Body of pancreas (tissue), 4 donors: ENCODE results near the gene GALNT17. TPM values are rescaled to one million over a fixed set of nuclear protein-coding genes. Genes with fewer than 3 reads are reported as not detected.
"Not testable (repeated sequence)": the region's sequence is repeated elsewhere in the genome, so short reads cannot be mapped to it uniquely, and the experiment has no call there.

ENCODE experiments used
- ATAC-seq: fragments of 150-250 bp; one replicate; pipeline ENCODE4 v1.9.1; 2016
- DNase-seq, 4 donors: peaks; one replicate each; pipeline ENCODE4 v3.0.0-alpha.2; 2019
- H3K27ac ChIP-seq, 4 donors: fragments of 200-600 bp; sonication (generic); 1 replicate in 3 of 4; 2 replicates in 1 of 4; pipeline versions ENCODE4 v1.5.1 to v1.6.1; 2016 to 2019; ENCODE audit warnings: mild to moderate bottlenecking in 1 of 4, mixed read lengths in 1 of 4, moderate library complexity in 1 of 4
- H3K27me3 ChIP-seq, 2 donors: fragments of 200-600 bp; sonication (generic); one replicate each; pipeline ENCODE4 v1.6.0; 2016; ENCODE audit warnings: mild to moderate bottlenecking in 1 of 2
- H3K36me3 ChIP-seq, 2 donors: fragments of 200-600 bp; sonication (generic); replicated peaks in 1 of 2; 2 replicates each; pipeline ENCODE4 v1.5.1; 2016; ENCODE audit warnings: low read depth in 2 of 2; ENCODE audit not compliant: insufficient read depth in 1 of 2
- H3K4me1 ChIP-seq: fragments of 200-600 bp; sonication (generic); one replicate; pipeline ENCODE4 v1.6.0; 2016
- H3K4me3 ChIP-seq, 2 donors: fragments of 200-600 bp; sonication (generic); 1 replicate in 1 of 2; 2 replicates in 1 of 2; pipeline ENCODE4 v1.5.1; 2016 to 2019
- H3K9me3 ChIP-seq, 3 donors: fragments of 200-600 bp; sonication (generic); 1 replicate in 2 of 3; 2 replicates in 1 of 3; pipeline ENCODE4 v1.5.1; 2016
- POLR2A ChIP-seq, 3 donors: fragments of 450-650 bp; IDR thresholded peaks; one replicate each; pipeline ENCODE4 v1.6.1; 2016; ENCODE audit warnings: antibody characterized with exemption in 3 of 3, mild to moderate bottlenecking in 2 of 3
- WGBS, 2 donors: methylation state at CpG; one replicate each; pipeline ENCODE4 v1.1.5; 2017; 5-methylcytosine and 5-hydroxymethylcytosine counted together
- intact Hi-C: fragments of 100-400 bp; cut with DNase I; formaldehyde crosslinking; loops from one replicate; pipeline ENCODE4 v1.15.1; 2023
- total RNA-seq, 2 donors: library from RNA; depleted of rRNA; stranded (reverse); fragments of >200 nt; gene quantifications; one replicate each; pipeline ENCODE4 v1.1.0, GENCODE V29; 2016
- TF ChIP-seq, protein P1 (sequence below), 7 experiments: fragments of 450-650 bp in 4 of 7; fragments of 200-600 bp in 3 of 7; sonication (generic) in 3 of 7; IDR thresholded peaks; one replicate each; pipeline ENCODE4 v1.5.1; 2016 to 2019; ENCODE audit warnings: antibody characterized with exemption in 7 of 7

Gene GALNT17
- total RNA-seq, 2 donors from 2014 or later: 6.5 to 27.4 TPM

DNA sequence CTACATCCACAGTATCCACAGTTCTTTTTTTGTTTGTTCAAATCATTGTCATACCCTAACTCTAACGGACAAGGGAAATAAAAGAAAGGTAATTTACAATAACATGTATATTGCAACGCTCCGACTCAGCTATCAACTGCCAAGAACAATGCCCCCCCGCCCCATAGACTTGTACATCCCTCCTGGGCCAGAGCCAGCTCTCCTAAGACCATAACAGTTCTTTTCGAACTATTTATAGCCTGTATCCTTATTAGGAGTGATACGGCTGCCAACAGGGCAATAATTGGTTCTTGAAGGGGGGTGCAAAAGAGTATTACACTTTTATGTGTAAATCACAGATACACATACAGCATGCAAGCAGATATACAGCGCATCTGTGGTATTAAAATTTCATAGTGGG lies 495.7 kb downstream of the GALNT17 start:
- Histone ChIP-seq H3K4me1 (no peaks in the 10 kb centered on the region), H3K9me3 (no peaks in the 10 kb centered on the region), H3K27ac (no peak overlapping the region), H3K36me3 (no peaks in the 10 kb centered on the region), H3K27me3 (no peaks in the 10 kb centered on the region), H3K4me3 (no peak overlapping the region)
- 81 to 90% methylated on average over 7 of the region's 7 CpGs for WGBS, 2 donors
- ATAC-seq (no peak), DNase-seq (no peak)
- TF ChIP-seq, protein P1, sequence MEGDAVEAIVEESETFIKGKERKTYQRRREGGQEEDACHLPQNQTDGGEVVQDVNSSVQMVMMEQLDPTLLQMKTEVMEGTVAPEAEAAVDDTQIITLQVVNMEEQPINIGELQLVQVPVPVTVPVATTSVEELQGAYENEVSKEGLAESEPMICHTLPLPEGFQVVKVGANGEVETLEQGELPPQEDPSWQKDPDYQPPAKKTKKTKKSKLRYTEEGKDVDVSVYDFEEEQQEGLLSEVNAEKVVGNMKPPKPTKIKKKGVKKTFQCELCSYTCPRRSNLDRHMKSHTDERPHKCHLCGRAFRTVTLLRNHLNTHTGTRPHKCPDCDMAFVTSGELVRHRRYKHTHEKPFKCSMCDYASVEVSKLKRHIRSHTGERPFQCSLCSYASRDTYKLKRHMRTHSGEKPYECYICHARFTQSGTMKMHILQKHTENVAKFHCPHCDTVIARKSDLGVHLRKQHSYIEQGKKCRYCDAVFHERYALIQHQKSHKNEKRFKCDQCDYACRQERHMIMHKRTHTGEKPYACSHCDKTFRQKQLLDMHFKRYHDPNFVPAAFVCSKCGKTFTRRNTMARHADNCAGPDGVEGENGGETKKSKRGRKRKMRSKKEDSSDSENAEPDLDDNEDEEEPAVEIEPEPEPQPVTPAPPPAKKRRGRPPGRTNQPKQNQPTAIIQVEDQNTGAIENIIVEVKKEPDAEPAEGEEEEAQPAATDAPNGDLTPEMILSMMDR (IDR thresholded peaks at IDR 0.05): no peak
- no peak for TF ChIP-seq POLR2A (IDR thresholded peaks at IDR 0.05)
- intact Hi-C loops: no loop called here

GRCh38 chr7:71630516-71630915 lies 498.6 kb downstream of the GALNT17 start:
- intact Hi-C loops: no loop called here
- DNase-seq: no peak
- H3K4me1 ChIP-seq: no peaks in the 10 kb centered on the region
- no peaks in the 10 kb centered on the region for H3K27me3 ChIP-seq
- ATAC-seq: no peak
- no peak overlapping the region for H3K27ac ChIP-seq
- H3K36me3 ChIP-seq: no peaks in the 10 kb centered on the region
- no peak overlapping the region for H3K4me3 ChIP-seq
- no peaks in the 10 kb centered on the region for H3K9me3 ChIP-seq
- TF ChIP-seq, protein P1 (IDR thresholded peaks at IDR 0.05): no peak
- no peak for TF ChIP-seq POLR2A (IDR thresholded peaks at IDR 0.05)
- WGBS, 2 donors: 86 to 96% methylated on average over 4 of the region's 4 CpGs

DNA sequence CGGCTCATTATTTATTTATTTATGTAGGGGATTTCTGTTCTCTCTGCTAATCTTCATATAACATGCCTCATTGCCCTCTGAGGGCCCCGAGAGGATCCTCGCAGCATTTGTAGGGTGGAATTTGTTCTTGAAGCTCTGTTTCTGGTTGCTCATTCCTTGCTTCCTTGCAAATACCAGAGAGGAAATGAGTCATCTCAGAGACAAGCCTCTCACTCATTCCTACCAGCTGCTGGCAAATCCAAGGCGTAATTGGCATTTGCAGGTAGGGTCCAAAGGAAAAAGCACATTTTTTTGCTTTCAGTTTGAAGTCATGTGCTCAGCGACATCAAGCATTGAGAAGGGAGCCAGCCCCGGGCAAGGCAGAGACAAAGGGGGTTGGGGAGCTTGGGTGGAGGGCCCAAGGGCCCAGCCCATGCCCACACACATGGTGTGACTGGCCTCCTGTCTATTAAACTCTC lies 501.6 kb downstream of the GALNT17 start:
- intact Hi-C loops: no loop called here
- Histone ChIP-seq H3K36me3 (no peaks in the 10 kb centered on the region), H3K27me3 (no peaks in the 10 kb centered on the region), H3K4me1 (no peaks in the 10 kb centered on the region), H3K4me3 (no peak overlapping the region), H3K9me3 (no peaks in the 10 kb centered on the region), H3K27ac (no peak overlapping the region)
- ATAC-seq: no peak
- WGBS, 2 donors: 38 to 41% methylated on average over 6 of the region's 6 CpGs
- TF ChIP-seq POLR2A (IDR thresholded peaks at IDR 0.05): no peak
- TF ChIP-seq, protein P1 (IDR thresholded peaks at IDR 0.05): no peak
- no peak for DNase-seq

DNA sequence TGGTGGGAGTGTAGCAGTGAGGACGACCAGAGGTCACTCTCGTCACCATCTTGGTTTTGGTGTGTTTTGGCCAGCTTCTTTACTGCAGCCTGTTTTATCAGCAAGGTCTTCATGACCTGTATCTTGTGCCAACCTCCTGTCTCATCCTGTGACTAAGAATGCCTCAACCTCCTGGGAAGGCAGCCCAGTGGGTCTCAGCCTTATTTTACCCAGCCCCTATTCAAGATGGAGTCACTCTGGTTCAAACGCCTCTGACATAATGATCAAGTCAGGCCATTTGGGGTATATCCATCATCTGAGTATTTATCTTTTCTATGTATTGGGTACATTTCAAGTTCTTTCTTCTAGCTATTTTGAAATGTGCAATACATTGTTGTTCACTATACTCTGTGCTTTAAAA lies 503.9 kb downstream of the GALNT17 start:
- H3K9me3 ChIP-seq, intact Hi-C loops, ATAC-seq, H3K27me3 ChIP-seq, H3K36me3 ChIP-seq, H3K4me1 ChIP-seq, H3K4me3 ChIP-seq, H3K27ac ChIP-seq, DNase-seq: not testable (repeated sequence)
- 92 to 93% methylated on average over 3 of the region's 3 CpGs for WGBS, 2 donors

- H3K27ac ChIP-seq: no peak overlapping the region
- TF ChIP-seq, protein P1 (IDR thresholded peaks at IDR 0.05): no peak
- no peak for TF ChIP-seq POLR2A (IDR thresholded peaks at IDR 0.05)
- H3K27me3 ChIP-seq: no peaks in the 10 kb centered on the region
- intact Hi-C loops: no loop called here
- no peaks in the 10 kb centered on the region for H3K4me1 ChIP-seq
- no peaks in the 10 kb centered on the region for H3K9me3 ChIP-seq
- peak in 1 of 4 donors; percentile 19 for DNase-seq
- 56 to 65% methylated on average over 4 of the region's 4 CpGs for WGBS, 2 donors
- no peak for ATAC-seq
- no peak overlapping the region for H3K4me3 ChIP-seq
- H3K36me3 ChIP-seq: no peaks in the 10 kb centered on the region
Observed at GRCh38 chr7:71636329-71636728, 504.4 kb downstream of the GALNT17 start.
